ENCODE results near the gene CEP290.
"Not testable (repeated sequence)": the region's sequence is repeated elsewhere in the genome, so short reads cannot be mapped to it uniquely, and the experiment has no call there.

Gene CEP290

GRCh38 chr12:88035271-88035906 lies 106.5 kb downstream of the CEP290 start:
- DNase-seq: peak; percentile 85

- DNase-seq: not testable (repeated sequence)
Measured at GRCh38 chr12:88031161-88031560, 110.7 kb downstream of the CEP290 start.

- no peak for DNase-seq
Measured at GRCh38 chr12:88029093-88029665, 112.7 kb downstream of the CEP290 start, which contains the start of gene C12orf50. C12orf50 (minus strand) TSS chr12:88029401; CDS start chr12:88026962, 2,439 bp downstream.

DNA sequence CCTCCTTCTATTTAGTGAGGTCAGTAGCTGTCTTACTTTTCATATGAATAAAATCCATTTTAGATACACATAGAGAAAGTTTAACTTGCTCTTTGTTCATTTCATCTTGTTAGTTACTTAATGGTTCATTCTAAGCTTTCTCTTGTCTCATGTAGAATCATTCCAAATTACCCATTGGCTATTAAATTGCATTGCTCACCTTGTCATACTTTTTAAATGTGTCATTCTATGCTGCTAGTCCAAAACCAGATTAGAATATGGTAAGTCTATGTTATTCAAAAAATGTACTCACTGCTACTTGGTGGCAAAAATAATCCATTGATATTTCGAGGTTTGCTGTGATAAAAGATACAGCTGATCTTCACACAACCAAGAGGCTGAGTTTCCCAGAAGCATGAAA lies 115.7 kb downstream of the CEP290 start:
- DNase-seq: no peak

DNA sequence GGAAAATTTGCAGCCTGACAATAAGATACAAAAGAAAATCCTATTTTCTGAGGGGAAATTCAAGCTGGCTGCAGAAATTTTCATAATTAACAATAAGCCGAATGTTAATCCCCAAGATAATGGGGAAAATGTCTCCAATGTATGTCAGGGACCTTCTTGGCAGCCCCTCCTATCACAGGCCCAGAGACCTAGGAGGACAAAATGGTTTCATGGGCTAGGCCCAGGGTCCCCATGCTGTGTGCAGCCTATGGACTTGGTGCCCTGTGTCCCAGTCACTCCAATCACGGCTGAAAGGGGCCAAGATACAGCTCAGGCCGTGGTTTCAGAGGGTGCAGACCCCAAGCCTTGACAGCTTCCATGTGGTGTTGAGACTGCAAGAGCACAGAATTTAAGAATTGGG lies 123.9 kb downstream of the CEP290 start:
- no peak for DNase-seq

- DNase-seq: no peak
Measured at GRCh38 chr12:88015825-88016224, 126.1 kb downstream of the CEP290 start.

DNA sequence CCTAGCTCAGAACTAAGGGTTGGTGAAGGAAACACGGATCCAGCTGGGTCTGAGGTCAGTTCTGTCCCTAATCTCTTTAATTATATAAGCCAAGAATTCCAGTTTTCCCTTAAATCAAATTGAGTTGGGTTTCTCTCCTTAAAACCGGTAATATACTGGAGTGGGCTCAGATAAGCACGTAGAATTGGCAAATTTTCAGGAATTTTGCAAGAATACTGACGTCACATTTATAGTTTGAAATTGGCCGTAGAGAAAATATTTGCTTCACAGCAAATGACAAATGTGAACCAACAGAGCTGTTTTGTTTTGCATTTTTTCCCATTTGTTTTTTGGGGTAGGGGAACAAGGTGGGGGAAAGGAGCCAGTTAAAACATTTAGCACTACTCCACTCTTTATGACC lies 130.1 kb downstream of the CEP290 start:
- no peak for DNase-seq

DNA sequence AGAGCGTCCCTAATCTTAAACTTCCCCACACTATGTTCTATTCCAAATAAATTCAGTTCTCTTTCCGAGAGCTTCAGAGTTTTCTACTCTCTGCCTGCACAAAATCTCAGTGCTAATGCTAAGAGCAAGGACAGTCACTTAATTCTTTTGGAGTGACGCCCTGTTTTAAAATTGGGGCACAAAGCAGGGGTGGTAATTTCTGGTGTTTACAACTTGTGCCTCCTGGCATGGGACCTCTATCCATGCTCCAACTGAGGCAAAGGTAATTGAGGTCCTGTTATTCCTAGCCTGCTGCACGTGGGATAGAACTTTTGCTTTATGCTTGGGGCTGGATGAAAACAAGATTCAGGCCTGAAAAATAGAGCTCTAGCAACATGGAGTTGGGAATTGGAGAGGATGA lies 135.5 kb downstream of the CEP290 start:
- DNase-seq: no peak

DNA sequence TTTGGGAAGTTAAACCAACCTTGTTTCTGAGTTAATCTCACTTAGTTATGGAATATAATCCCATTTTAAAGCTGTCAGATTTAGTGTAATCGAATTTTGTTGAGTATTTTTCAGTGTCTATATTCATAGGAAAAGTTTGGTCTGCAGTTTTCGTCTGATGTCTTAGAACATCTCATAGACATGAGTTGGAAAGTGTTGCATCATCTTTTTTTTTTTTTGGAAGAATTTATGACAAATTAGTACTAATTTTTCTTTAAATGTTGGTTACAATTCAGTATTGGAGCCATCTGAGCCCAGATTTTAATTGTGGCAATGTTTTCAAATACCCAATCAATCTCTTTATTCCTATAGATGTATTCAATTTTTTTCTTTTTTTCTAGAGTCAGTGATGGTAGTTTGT lies 140.6 kb downstream of the CEP290 start:
- no peak for DNase-seq
